GM18867 (cell line): Measurements from ENCODE around the gene ZBTB5.
"Not testable (repeated sequence)": the region's sequence is repeated elsewhere in the genome, so short reads cannot be mapped to it uniquely, and the experiment has no call there.

Source experiments
- ATAC-seq: cut with Tn5 transposase; IDR thresholded peaks from one replicate; pipeline ENCODE4 v1.9.1; 2021; ENCODE audit warnings: mild to moderate bottlenecking, moderate library complexity; ENCODE audit not compliant: unreplicated experiment

Gene ZBTB5

DNA sequence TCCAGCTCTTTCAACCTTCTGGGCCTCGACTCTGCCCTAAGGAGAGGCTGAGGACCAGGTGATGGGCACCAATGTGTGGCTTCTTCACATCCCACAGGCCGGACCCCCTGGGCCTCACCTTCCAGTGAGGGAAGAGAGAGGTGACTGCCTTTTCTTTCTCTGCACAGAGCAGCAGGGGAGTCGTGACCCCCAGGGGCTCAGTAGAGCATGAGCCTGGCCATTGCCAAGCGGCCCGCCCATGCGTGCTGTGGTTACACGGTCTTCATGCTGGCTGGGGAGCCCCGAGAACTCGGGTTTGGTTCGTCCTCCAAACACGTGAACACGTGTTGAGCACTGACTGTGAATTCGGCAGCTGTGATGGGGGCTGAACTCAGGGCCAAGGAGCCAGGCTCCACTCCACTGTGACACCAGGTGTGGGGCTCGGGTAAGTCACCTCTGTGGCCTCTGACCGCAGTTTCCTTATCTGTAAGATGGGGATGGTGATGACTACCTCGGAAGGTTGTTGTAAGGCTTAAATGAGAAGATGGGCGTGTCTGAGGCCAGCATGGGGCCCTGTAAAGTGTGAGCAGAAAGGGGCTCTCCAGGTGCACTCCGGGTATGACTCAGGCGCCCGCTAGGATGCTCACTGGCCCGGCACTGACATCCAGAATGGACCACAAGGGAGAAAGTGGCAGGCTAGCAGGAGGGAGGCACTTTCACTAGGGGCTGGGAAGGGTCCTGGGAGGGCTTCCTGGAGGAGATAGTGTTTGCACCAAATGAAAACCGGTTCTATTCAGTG, 56.1 kb downstream of the ZBTB5 start:
- ATAC-seq, result peak; percentile 90

DNA sequence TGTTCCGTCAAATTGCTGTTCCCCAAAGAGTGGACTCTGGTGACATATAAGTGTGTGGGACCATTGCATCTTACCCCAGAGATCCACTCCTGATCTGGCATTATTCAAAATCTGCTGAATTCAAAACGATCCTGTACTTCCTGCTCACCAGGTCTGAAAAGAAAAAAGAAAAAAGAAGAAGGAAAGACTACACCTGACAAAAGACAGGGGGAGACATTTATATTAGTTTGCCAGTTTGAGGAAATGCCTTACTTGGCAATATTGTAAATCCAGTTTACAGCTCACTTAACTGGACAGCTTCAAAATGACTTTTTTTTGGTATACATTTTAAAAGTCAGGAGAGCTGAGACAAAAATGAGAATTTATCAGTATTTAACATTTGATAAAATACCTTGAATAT, 57.8 kb downstream of the ZBTB5 start:
- ATAC-seq, result no peak

GRCh38 chr9:37406603-37407401, 58.4 kb downstream of the ZBTB5 start:
- ATAC-seq, result no peak

DNA sequence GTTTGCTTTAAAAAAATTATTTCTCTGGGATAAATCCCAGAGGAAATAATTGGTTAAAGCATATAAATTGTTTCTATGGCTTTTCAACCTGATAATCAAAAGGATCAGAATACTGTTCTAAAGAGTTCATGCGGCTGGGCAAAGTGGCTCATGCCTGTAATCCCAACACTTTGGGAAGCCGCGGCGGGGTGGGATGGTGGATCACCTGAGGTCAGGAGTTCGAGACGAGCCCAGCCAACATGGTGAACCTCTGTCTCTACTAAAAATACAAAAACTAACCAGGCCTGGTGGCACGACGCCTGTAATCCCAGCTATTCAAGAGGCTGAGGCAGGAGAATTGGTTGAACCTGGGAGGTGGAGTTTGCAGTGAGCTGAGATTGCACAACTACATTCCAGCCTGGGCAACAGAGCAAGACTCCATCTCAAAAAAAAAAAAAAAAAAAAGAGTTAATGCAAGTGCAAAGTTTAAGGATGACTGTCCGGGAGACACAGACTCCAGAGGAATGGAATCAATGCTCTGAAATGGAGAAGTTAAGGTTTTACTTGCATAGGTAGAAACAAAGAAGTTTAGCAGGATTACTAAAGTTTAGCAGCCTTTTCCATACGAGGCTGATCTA, 59.4 kb downstream of the ZBTB5 start:
- no peak for ATAC-seq

DNA sequence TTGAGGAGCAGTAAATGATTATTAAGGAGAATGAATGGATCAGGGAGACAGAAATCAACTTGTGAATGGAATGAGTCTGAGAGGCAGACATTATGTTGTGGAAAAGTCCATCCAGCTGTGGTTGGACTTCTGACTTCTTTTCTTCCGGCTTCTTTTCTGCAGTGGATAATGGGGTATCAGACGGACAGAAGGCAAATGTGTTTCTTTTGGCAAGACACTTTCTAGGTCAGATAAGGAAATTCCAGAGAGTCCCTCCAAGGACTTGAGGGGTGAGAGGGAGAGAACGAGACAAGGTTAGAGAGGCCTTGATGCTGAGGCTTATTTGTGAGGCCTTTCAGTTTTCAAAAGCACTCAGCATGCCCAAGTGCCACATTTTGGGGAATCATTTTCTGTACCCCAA, 59.9 kb downstream of the ZBTB5 start:
- no peak for ATAC-seq

GRCh38 chr9:37404590-37404989, 60.7 kb downstream of the ZBTB5 start:
- ATAC-seq, result no peak

GRCh38 chr9:37399336-37399735, 65.9 kb downstream of the ZBTB5 start:
- ATAC-seq, result no peak

- no peak for ATAC-seq
Observed at GRCh38 chr9:37398464-37399025, 66.7 kb downstream of the ZBTB5 start.

GRCh38 chr9:37397948-37398347, 67.3 kb downstream of the ZBTB5 start:
- not testable (repeated sequence) for ATAC-seq

GRCh38 chr9:37395663-37396062, 69.6 kb downstream of the ZBTB5 start:
- no peak for ATAC-seq

DNA sequence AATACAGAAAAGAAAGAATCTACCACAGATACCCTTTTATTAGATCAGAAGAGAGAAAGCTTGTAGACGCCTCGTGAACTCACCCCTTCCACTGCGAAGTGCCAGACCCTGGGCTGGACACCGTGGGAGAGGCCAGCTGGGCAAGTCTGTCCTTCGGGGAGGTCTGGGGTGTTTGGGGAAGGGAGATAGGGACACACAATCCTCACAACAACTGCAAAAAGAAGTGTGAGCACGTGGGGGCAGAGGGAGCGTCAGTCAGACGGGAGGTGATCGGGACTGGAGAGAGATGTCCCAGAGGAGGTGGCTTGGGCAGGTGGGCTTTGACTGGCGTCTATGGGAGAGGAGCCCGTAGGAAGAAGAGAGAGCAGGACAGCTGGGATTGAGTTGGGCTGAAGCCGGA, 70.0 kb downstream of the ZBTB5 start:
- no peak for ATAC-seq

DNA sequence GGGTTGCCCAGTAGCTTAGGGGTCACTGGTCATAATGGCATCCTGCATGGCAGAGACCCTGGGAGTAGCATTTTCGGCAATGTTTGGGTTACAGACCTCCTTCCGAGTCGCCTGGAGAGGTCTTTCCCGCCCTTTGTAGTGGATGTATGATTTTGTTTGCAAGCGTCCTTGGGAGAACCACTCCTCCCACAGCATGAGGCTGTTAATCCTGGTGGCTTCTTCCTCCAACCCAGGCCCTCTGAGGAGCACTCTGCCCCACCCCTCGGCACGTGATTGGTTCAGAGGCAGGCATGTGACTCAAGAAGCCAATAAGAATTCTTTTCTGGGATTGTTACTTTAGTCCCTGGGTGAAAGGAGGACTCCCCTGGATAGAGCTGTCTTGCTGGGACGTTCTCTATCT, 73.0 kb downstream of the ZBTB5 start:
- ATAC-seq, result no peak

- peak; percentile 90 for ATAC-seq
Observed at GRCh38 chr9:37390759-37391158, 74.5 kb downstream of the ZBTB5 start.
